ENCODE data around the gene CPLX3.

CPLX3 gene

DNA sequence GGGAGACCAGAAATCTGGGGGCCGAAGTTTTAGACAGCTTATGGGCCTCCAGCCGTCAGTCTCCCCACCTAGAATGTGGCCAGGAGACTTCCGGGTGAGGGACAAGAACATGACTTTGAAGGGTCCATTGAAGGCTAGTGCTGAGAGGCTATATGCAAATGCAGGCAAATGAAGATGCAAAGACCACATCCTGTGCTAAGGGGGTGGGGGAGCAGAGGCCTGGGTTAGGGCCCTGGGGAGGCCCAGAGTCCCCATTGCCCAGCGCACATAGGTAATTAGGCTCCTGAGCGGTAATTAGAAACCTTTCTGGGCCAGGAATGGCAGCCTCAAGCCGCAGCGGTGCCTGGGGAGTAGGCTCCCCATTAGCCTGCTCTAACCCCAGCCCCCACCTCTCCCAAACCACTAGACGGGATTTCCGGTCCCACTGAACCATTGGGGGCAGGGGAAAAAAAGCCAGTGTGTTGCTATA is 37.7 kb upstream of the CPLX3 start:
- no peak for DNase-seq

DNA sequence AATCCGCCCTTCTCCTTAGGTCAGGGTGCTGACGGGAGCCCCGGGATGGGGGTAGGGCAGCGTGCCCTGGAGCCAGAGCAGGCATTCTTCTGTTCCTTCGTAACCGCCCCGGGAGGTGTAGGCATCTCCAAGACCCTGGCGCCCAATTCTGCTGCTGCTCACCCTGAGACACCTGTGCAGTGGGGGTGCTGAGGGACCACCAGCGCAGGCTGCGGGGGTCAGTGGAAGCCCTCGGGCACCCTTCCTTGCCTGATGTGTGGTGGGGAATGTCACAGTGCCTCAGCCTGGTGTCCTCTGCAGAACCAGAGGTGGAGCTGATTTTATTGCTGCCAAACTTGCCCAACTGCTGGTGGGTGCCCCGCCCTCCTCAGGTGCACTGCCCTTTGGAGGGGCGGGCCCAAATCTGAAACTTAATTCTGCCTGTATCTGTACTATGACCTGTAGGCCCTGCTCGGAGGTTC is 37.2 kb upstream of the CPLX3 start:
- no peak for DNase-seq

DNA sequence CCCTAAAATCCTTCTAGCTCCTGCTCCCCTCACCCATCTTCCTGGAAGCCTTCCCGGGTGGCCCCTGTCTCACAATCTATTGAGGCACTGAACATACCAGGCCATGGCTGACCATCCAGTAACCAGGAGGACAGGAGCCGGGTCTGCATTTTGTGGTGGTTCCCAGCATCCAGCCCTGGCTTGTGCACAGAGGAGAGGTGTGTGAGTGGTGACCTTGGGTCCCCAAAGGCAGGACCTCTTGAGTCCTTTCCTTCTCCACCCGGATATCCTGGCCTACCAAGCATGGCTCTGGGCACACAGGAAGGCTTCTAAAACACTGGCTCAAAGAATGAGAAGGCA is 36.7 kb upstream of the CPLX3 start:
- no peak for DNase-seq

- peak; percentile 62 for DNase-seq
These were observed 36.1 kb upstream of the CPLX3 start for GRCh38 chr15:74790080-74790916.

- no peak for DNase-seq
These were observed 35.4 kb upstream of the CPLX3 start for GRCh38 chr15:74791007-74791406.

- no peak for DNase-seq
These were observed 34.8 kb upstream of the CPLX3 start for GRCh38 chr15:74791667-74792066.

DNA sequence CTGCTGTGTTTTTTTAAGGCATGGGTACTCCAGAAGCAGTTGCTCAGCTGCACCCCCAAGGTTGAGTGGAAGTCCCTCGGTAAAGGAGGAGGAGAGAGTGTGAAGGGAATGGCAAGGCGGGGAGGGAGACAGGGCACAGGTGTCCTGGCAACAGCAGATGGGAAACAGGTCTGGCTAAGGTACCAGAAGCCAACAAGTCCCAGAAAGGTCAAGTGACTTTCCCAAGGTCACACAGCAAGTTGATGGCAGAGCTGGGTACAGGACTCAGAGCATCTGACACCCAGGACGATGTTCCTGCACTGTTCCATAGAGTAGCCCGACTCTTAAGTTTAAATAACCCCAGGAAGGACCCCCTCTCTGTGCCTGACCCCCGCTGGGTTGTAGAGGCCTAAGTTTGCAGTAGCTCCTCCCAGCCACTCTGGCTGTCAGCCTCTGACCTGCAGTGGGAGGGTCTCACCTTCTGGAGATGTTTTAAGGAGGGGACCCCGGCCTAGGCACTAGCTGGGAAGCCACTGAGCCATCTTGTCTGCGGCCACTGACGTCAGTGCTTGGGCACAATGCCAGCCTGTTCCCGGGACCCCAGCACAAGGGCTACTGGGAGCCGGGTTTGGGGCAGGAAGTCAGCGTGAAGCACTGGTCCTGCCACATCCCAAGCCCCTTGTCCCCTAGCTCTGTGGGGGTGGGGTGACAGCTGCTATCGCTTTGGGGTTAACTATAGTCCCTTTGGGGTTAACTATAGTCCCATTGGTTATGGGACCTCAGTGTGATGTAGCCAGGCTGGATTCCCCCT is 34.0 kb upstream of the CPLX3 start:
- no peak for DNase-seq

DNA sequence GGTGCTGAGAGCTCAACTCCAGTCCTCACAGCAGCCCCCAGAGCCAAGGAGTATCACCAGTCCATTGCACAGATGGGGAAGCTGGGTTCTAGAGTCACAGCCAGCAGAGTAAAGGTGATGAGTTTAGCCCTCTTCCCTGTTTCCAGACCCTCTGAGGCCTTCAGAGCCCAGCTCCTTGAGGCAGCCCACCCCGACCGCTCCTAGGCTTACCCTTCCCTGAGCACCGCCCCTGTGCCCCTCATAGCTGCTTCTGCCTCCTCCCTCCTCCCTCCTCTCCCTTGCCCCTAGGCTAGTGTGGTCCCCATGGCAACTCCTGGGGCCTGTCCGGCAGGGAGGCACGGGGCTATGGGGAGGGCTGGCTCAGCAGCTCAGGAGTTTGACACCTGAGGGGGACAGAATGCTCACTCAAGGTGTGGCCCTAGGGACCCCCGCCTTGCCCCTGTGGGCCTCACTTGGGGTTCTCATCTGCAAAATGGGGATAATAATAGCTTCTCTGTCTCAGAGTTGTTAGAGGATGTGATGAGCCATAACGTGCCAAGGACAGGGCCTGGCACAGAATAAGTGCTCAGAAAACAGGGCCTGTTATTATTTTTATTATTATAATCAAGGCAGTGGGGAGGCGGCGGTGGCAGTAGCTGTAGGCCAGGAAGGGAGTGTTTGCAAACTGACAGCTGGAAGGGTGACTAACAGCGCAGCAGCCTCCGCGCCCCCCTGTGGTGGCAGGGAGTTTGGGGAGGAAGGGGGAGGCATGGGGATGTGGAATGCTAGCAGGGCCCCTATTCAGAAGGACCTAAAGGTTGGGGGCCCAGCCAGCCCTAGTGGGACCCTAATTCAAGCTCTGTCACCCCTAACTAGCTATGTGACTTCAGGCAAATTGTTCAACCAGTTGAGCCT is 33.0 kb upstream of the CPLX3 start:
- no peak for DNase-seq

DNA sequence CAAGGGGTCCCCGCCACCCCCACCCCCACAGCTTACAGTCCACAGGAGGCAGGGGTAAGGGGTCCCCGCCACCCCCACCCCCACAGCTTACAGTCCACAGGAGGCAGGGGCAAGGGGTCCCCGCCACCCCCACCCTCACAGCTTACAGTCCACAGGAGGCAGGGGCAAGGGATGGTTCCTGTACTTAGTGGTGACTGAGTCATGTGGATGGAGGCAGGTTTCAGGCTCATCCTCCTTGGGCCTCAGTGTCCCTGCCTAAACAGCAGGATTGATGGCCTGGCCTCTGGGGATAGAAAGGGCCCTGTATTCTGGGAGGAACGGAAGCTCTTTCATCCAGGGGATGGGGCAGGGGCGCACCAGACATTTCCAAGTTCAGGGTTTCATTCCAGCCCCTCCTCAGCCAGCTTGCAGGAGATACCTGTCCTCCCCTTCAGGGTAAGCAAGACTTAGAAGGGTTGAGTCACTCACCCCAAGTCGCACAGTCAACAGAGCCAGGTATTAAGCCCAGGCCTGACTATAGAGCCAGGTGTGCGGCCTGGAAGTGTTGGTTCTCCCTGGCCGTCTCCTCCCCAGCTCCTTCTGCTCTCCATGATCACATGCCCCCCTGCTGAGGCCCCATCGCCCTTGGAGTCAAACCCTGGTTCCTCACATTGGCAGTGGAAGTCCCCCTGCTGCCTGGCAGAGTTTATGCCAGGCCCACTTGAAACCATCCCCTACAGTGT is 32.0 kb upstream of the CPLX3 start:
- DNase-seq: no peak

GRCh38 chr15:74794970-74795349 is 31.5 kb upstream of the CPLX3 start:
- DNase-seq: no peak

- no peak for DNase-seq
These were observed 30.3 kb upstream of the CPLX3 start for GRCh38 chr15:74795966-74796625.

GRCh38 chr15:74798388-74799254 is 27.8 kb upstream of the CPLX3 start:
- DNase-seq: no peak

DNA sequence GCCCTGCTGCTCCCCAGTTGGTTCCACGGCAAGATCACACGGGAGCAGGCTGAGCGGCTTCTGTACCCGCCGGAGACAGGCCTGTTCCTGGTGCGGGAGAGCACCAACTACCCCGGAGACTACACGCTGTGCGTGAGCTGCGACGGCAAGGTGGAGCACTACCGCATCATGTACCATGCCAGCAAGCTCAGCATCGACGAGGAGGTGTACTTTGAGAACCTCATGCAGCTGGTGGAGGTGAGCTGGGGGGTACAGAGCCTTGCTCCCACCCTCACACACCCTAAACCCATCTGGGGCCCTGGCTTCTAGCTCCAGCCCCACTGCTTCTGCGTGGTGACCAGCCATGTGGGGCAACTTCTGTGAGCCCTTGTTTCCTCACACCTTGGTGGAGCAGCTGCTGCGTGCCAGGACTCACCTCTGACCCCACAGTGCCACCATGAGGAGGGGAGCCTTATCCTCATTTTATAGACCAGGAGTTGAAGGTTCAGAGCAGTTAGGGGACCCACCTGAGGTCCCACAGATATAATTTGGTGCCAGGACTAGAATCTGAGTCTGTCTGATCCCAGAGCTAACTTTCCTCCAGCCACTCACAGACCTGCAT is 27.1 kb upstream of the CPLX3 start:
- DNase-seq: no peak

- DNase-seq: peak; percentile 57
These were observed 26.4 kb upstream of the CPLX3 start for GRCh38 chr15:74799856-74800558.

GRCh38 chr15:74800559-74801094 is 25.8 kb upstream of the CPLX3 start:
- no peak for DNase-seq

GRCh38 chr15:74801311-74801997 is 25.0 kb upstream of the CPLX3 start:
- no peak for DNase-seq

DNA sequence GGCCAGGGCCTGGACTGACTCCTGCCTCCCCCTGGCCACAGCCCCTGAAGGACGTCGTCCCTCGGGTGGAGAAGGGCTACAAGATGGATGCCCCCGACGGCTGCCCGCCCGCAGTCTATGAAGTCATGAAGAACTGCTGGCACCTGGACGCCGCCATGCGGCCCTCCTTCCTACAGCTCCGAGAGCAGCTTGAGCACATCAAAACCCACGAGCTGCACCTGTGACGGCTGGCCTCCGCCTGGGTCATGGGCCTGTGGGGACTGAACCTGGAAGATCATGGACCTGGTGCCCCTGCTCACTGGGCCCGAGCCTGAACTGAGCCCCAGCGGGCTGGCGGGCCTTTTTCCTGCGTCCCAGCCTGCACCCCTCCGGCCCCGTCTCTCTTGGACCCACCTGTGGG is 24.1 kb upstream of the CPLX3 start:
- DNase-seq: no peak

DNA sequence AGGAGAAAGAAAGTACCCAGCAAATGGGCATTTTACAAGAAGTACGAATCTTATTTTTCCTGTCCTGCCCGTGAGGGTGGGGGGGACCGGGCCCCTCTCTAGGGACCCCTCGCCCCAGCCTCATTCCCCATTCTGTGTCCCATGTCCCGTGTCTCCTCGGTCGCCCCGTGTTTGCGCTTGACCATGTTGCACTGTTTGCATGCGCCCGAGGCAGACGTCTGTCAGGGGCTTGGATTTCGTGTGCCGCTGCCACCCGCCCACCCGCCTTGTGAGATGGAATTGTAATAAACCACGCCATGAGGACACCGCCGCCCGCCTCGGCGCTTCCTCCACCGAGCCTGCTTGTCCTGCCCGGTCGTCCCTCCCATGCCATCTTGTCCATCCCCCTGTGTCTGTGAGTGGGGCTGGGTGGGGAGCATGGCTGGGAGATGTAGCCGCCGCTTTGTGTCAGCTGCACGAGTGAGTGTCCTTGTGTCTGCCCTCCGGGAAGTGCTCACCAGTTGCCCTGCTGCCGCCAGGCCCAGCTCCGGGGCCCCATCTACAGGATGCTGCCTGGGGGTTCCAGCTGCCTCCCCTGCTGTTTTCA is 23.5 kb upstream of the CPLX3 start:
- no peak for DNase-seq
